AG04450 (cell line): Measurements from ENCODE around the gene FPGS. TPM values are rescaled to one million over a fixed set of nuclear protein-coding genes. Genes with fewer than 3 reads are reported as not detected.

ENCODE experiments used
- CTCF ChIA-PET: fragments of 300-600, 350-600 bp; formaldehyde crosslinking; extraction: SDS; loops from one replicate; lab custom pipeline; 2022; ENCODE audit warnings: antibody characterized with exemption, inconsistent platforms; lab: Charles Lee
- POLR2A ChIA-PET: fragments of 350-600 bp; formaldehyde crosslinking; extraction: SDS; loops from one replicate; lab custom pipeline; 2021; ENCODE audit warnings: antibody characterized with exemption, inconsistent platforms; lab: Yijun Ruan, JAX
- DNase-seq: peaks from one replicate; pipeline ENCODE4 v3.0.0-alpha.2; 2011; ENCODE audit warnings: low read depth, low spot score
- H3K27ac ChIP-seq: one replicate; pipeline ENCODE4 v1.5.1; 2012; ENCODE audit warnings: low read depth, low read length, control low read depth
- H3K27me3 ChIP-seq: one replicate; pipeline ENCODE4 v1.6.0; 2012; ENCODE audit warnings: low read length; ENCODE audit not compliant: control insufficient read depth, insufficient read depth
- H3K4me3 ChIP-seq: 2 replicates; pipeline ENCODE4 v1.5.1; 2011; ENCODE audit warnings: mild to moderate bottlenecking, low read depth, low read length, control low read depth
- H3K9me3 ChIP-seq: 2 replicates; pipeline ENCODE4 v1.5.1; 2012; ENCODE audit warnings: low read length; ENCODE audit not compliant: control insufficient read depth, insufficient read depth
- CTCF ChIP-seq: IDR thresholded peaks from 2 replicates; pipeline ENCODE4 v1.5.1; 2011; ENCODE audit warnings: low read depth, low read length, control low read depth, inconsistent platforms
- polyA plus RNA-seq: library from polyadenylated mRNA; depleted of rRNA; stranded (reverse); fragments of >200 nt; gene quantifications from 2 replicates; pipeline ENCODE4 v1.2.3, GENCODE V29; 2011

FPGS gene
- polyA plus RNA-seq, 1 experiment = 24.8 TPM

- TF ChIP-seq CTCF = no peak
- H3K27ac ChIP-seq = no peak overlapping the region
- H3K27me3 ChIP-seq = no peaks in the 10 kb centered on the region
- CTCF ChIA-PET = interaction anchor here (1.2 to 5.3 kb wide), 3 partner anchors 13 to 150 kb away, joined by 3 to 24 read pairs (median 13); partner anchors contain the start of gene TOR2A
- peak; percentile 92 for DNase-seq
- peak overlapping the region; percentile 53 for H3K4me3 ChIP-seq
- no peaks in the 10 kb centered on the region for H3K9me3 ChIP-seq
- POLR2A ChIA-PET = interaction anchor here (0.5 to 1.4 kb wide), 7 partner anchors 15 to 163 kb away, joined by 3 to 8 read pairs (median 4); partner anchors contain the start of genes CDK9 and FPGS
These were observed 31.6 kb upstream of the FPGS start for GRCh38 chr9:127770905-127771569.

- H3K27me3 ChIP-seq = no peaks in the 10 kb centered on the region
- no peak for DNase-seq
- ChIA-PET CTCF (interaction anchor here (1.0 to 5.3 kb wide), 4 partner anchors 12 to 149 kb away, joined by 3 to 24 read pairs (median 8); partner anchors contain the start of genes CDK9 and TOR2A), POLR2A (interaction anchor here (0.5 to 1.4 kb wide), 9 partner anchors 14 to 317 kb away, joined by 3 to 8 read pairs (median 4); partner anchors contain the start of genes CDK9 and FPGS)
- no peak overlapping the region for H3K27ac ChIP-seq
- peak overlapping the region; percentile 53 for H3K4me3 ChIP-seq
- H3K9me3 ChIP-seq = no peaks in the 10 kb centered on the region
- TF ChIP-seq CTCF = no peak
These were observed 31.0 kb upstream of the FPGS start for GRCh38 chr9:127771570-127772189.

- no peak for DNase-seq
- H3K4me3 ChIP-seq = no peak overlapping the region
- CTCF ChIA-PET = interaction anchor here (1.0 to 3.3 kb wide), 3 partner anchors 11 to 38 kb away, joined by 4 to 13 read pairs (median 5); partner anchors contain the start of genes CDK9 and TOR2A
- H3K27me3 ChIP-seq = no peaks in the 10 kb centered on the region
- POLR2A ChIA-PET = interaction anchor here (0.7 to 1.4 kb wide), 2 partner anchors 165 to 316 kb away, joined by 4 read pairs; no protein-coding TSS in a partner anchor
- no peaks in the 10 kb centered on the region for H3K9me3 ChIP-seq
- no peak overlapping the region for H3K27ac ChIP-seq
- no peak for TF ChIP-seq CTCF
These were observed 30.1 kb upstream of the FPGS start for GRCh38 chr9:127772603-127773002.

- no peaks in the 10 kb centered on the region for H3K27me3 ChIP-seq
- ChIA-PET CTCF (interaction anchor here (1.4 to 3.3 kb wide), 2 partner anchors 11 to 39 kb away, joined by 5 to 13 read pairs; partner anchors contain the start of gene TOR2A), POLR2A (no interaction called here)
- no peaks in the 10 kb centered on the region for H3K9me3 ChIP-seq
- TF ChIP-seq CTCF = no peak
- no peak overlapping the region for H3K27ac ChIP-seq
- no peak overlapping the region for H3K4me3 ChIP-seq
- no peak for DNase-seq
These were observed 29.4 kb upstream of the FPGS start for GRCh38 chr9:127773272-127773671.
